GM13976 (cell line): ENCODE results near the gene DNAJB6.

Experiments
- DNase-seq: peaks from one replicate; pipeline ENCODE4 v3.0.0; 2012; ENCODE audit warnings: low spot score
- CTCF ChIP-seq: IDR thresholded peaks from 2 replicates; pipeline ENCODE4 v1.5.1; 2012; ENCODE audit warnings: borderline replicate concordance, mild to moderate bottlenecking; ENCODE audit not compliant: insufficient read depth; ENCODE audit errors: extremely low read depth, missing control alignments, control extremely low read depth
- in situ Hi-C: fragments of 300-500 bp; cut with MboI; formaldehyde crosslinking; loops from one replicate; pipeline ENCODE4 v1.12.0; 2022; ENCODE audit warnings: low sequenced_read_pairs, mixed read lengths, inconsistent platforms; ENCODE audit not compliant: unreplicated experiment

DNAJB6 gene

GRCh38 chr7:157358041-157358752, 21.4 kb downstream of the DNAJB6 start:
- in situ Hi-C loops: no loop called here
- DNase-seq: no peak
- TF ChIP-seq CTCF: no peak

GRCh38 chr7:157358753-157359096, 21.9 kb downstream of the DNAJB6 start:
- in situ Hi-C loops: no loop called here
- no peak for DNase-seq
- no peak for TF ChIP-seq CTCF

GRCh38 chr7:157359581-157359980, 22.8 kb downstream of the DNAJB6 start:
- no peak for DNase-seq
- in situ Hi-C loops: no loop called here
- no peak for TF ChIP-seq CTCF

GRCh38 chr7:157360483-157361025, 23.8 kb downstream of the DNAJB6 start:
- in situ Hi-C loops: no loop called here
- TF ChIP-seq CTCF: no peak

GRCh38 chr7:157361537-157361936, 24.7 kb downstream of the DNAJB6 start:
- TF ChIP-seq CTCF: no peak
- no peak for DNase-seq
- in situ Hi-C loops: no loop called here

More at GRCh38 chr7:157360483-157361025, 23.8 kb downstream of the DNAJB6 start:
- no peak for DNase-seq

- in situ Hi-C loops: no loop called here
- no peak for TF ChIP-seq CTCF
- no peak for DNase-seq
These were observed 25.9 kb downstream of the DNAJB6 start for GRCh38 chr7:157362729-157363128.
